GM11168 (cell line): ENCODE results near the gene ARPP21.
"Not testable (repeated sequence)": the region's sequence is repeated elsewhere in the genome, so short reads cannot be mapped to it uniquely, and the experiment has no call there.

ENCODE experiments used
- in situ Hi-C: fragments of 300-500 bp; cut with MboI; formaldehyde crosslinking; loops from one replicate; pipeline ENCODE4 v1.12.0; 2022; ENCODE audit warnings: low sequenced_read_pairs; ENCODE audit not compliant: unreplicated experiment

ARPP21 gene

GRCh38 chr3:35772381-35773015 is 133.2 kb downstream of the ARPP21 start:
- in situ Hi-C loops: no loop called here

GRCh38 chr3:35773417-35773816 is 134.1 kb downstream of the ARPP21 start:
- in situ Hi-C loops: no loop called here

- in situ Hi-C loops: no loop called here
Measured at GRCh38 chr3:35776346-35776745, 137.0 kb downstream of the ARPP21 start.

- in situ Hi-C loops: no loop called here
Measured at GRCh38 chr3:35777065-35777464, 137.7 kb downstream of the ARPP21 start.

GRCh38 chr3:35777563-35778554 is 138.5 kb downstream of the ARPP21 start:
- in situ Hi-C loops: no loop called here

GRCh38 chr3:35779611-35780010 is 140.3 kb downstream of the ARPP21 start:
- in situ Hi-C loops: no loop called here

- in situ Hi-C loops: no loop called here
Measured at GRCh38 chr3:35780800-35781199, 141.5 kb downstream of the ARPP21 start.

- in situ Hi-C loops: no loop called here
Measured at GRCh38 chr3:35781558-35781957, 142.2 kb downstream of the ARPP21 start.

GRCh38 chr3:35782355-35782754 is 143.0 kb downstream of the ARPP21 start:
- in situ Hi-C loops: no loop called here

- in situ Hi-C loops: no loop called here
Measured at GRCh38 chr3:35784169-35784568, 144.8 kb downstream of the ARPP21 start.

GRCh38 chr3:35785234-35785888 is 146.0 kb downstream of the ARPP21 start:
- in situ Hi-C loops: no loop called here

GRCh38 chr3:35787936-35788335 is 148.6 kb downstream of the ARPP21 start:
- in situ Hi-C loops: no loop called here

GRCh38 chr3:35789042-35789831 is 149.9 kb downstream of the ARPP21 start:
- in situ Hi-C loops: no loop called here

GRCh38 chr3:35790764-35791163 is 151.4 kb downstream of the ARPP21 start:
- in situ Hi-C loops: no loop called here

- in situ Hi-C loops: no loop called here
Measured at GRCh38 chr3:35793667-35794066, 154.3 kb downstream of the ARPP21 start.

GRCh38 chr3:35800960-35801459 is 161.7 kb downstream of the ARPP21 start:
- in situ Hi-C loops: no loop called here

GRCh38 chr3:35814531-35814930 is 175.2 kb downstream of the ARPP21 start:
- in situ Hi-C loops: no loop called here

- in situ Hi-C loops: not testable (repeated sequence)
Measured at GRCh38 chr3:35815796-35816195, 176.5 kb downstream of the ARPP21 start.

- in situ Hi-C loops: no loop called here
Measured at GRCh38 chr3:35817216-35817615, 177.9 kb downstream of the ARPP21 start.

GRCh38 chr3:35832140-35832571 is 192.8 kb downstream of the ARPP21 start:
- in situ Hi-C loops: no loop called here
